Measurements from ENCODE around the gene KRTAP10-7.
A peak's percentile ranks its signal among the peaks of the same experiment; 100 is the strongest.

The KRTAP10-7 gene

DNA sequence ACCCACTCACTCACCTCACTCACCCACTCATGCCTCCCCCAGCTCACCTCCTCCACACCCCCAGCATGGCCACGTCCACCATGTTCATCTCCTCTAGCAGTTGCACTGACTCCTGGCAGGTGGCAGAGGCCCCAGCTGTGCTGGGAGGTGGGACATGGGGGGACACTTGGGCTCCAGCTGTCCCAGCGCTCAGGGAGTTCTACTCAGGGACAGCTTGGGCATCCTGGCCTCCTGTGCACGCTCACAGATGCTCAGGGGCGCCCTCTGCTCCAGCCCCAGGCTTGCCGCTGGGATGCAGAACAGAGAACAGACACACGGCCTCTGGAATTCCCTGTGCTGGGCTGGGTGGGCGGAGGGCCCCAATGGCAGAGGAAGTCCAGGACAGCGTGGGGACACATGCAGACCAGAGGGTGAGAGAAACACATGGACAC, 16.7 kb downstream of the KRTAP10-7 start:
- TF ChIP-seq CTCF (IDR thresholded peaks at IDR 0.05; ENCODE audit: insufficient read depth, low read length, poor library complexity, severe bottlenecking), result no peak
- no peak for TF ChIP-seq EZH2phosphoT487 (conservative IDR thresholded peaks at IDR 0.05; ENCODE audit: low read length)
- no peaks in the 10 kb centered on the region for H3K27me3 ChIP-seq (ENCODE audit: low read length)

GRCh38 chr21:44618504-44618903, 18.1 kb downstream of the KRTAP10-7 start:
- H3K4me3 ChIP-seq (ENCODE audit: insufficient read depth, low read length, poor library complexity, severe bottlenecking), result no peak overlapping the region
- no peaks in the 10 kb centered on the region for H3K9me2 ChIP-seq (replicated peaks; ENCODE audit: insufficient read depth, low read length)
- H3K9ac ChIP-seq (ENCODE audit: low read length), result no peak overlapping the region
- H3K36me3 ChIP-seq (ENCODE audit: low read length), result no peaks in the 10 kb centered on the region
- H3F3A ChIP-seq (ENCODE audit: insufficient read depth), result no peaks in the 10 kb centered on the region
- H3K27ac ChIP-seq (ENCODE audit: low read depth, low read length), result peak overlapping the region; percentile 10; the same call in 1 of the 2 replicates
- TF ChIP-seq EZH2phosphoT487 (conservative IDR thresholded peaks at IDR 0.05; ENCODE audit: low read length) (no peak), CTCF (IDR thresholded peaks at IDR 0.05; ENCODE audit: insufficient read depth, low read length, poor library complexity, severe bottlenecking) (peak; percentile 13)
- H3K27me3 ChIP-seq (ENCODE audit: low read length), result no peaks in the 10 kb centered on the region
- peak overlapping the region; percentile 55 for H2AFZ ChIP-seq (ENCODE audit: low read depth, low read length, severe bottlenecking)
- no peaks in the 10 kb centered on the region for H4K20me1 ChIP-seq (ENCODE audit: low read depth, low read length)
- H3K9me3 ChIP-seq (ENCODE audit: insufficient read depth, low read length), result no peaks in the 10 kb centered on the region; the same call in 1 of the 2 replicates
- peak overlapping the region; percentile 13 for H3K4me2 ChIP-seq (ENCODE audit: low read depth, low read length, poor library complexity, severe bottlenecking)
- no peaks in the 10 kb centered on the region for H3K79me2 ChIP-seq (ENCODE audit: insufficient read depth, low read length)

More for the DNA sequence above, 16.7 kb downstream of the KRTAP10-7 start:
- Histone ChIP-seq H3K4me2 (ENCODE audit: low read depth, low read length, poor library complexity, severe bottlenecking) (no peak overlapping the region), H3K36me3 (ENCODE audit: low read length) (no peaks in the 10 kb centered on the region), H3K9me2 (replicated peaks; ENCODE audit: insufficient read depth, low read length) (no peaks in the 10 kb centered on the region), H3K9me3 (ENCODE audit: insufficient read depth, low read length) (no peaks in the 10 kb centered on the region; the same call in 1 of the 2 replicates), H4K20me1 (ENCODE audit: low read depth, low read length) (no peaks in the 10 kb centered on the region), H3K4me3 (ENCODE audit: insufficient read depth, low read length, poor library complexity, severe bottlenecking) (no peak overlapping the region), H3K9ac (ENCODE audit: low read length) (no peak overlapping the region), H2AFZ (ENCODE audit: low read depth, low read length, severe bottlenecking) (no peak overlapping the region), H3F3A (ENCODE audit: insufficient read depth) (no peaks in the 10 kb centered on the region), H3K27ac (ENCODE audit: low read depth, low read length) (no peak overlapping the region), H3K79me2 (ENCODE audit: insufficient read depth, low read length) (no peaks in the 10 kb centered on the region)

- no peaks in the 10 kb centered on the region for H3K36me3 ChIP-seq (ENCODE audit: low read length)
- peak overlapping the region; percentile 10; the same call in 1 of the 2 replicates for H3K27ac ChIP-seq (ENCODE audit: low read depth, low read length)
- H3K79me2 ChIP-seq (ENCODE audit: insufficient read depth, low read length), result no peaks in the 10 kb centered on the region
- H4K20me1 ChIP-seq (ENCODE audit: low read depth, low read length), result no peaks in the 10 kb centered on the region
- H3K9me2 ChIP-seq (replicated peaks; ENCODE audit: insufficient read depth, low read length), result no peaks in the 10 kb centered on the region
- peak overlapping the region; percentile 13 for H3K4me2 ChIP-seq (ENCODE audit: low read depth, low read length, poor library complexity, severe bottlenecking)
- peak overlapping the region; percentile 55 for H2AFZ ChIP-seq (ENCODE audit: low read depth, low read length, severe bottlenecking)
- peaks cover under 1% of the 10 kb centered on the region; the same call in 1 of the 2 replicates for H3K9me3 ChIP-seq (ENCODE audit: insufficient read depth, low read length)
- H3K27me3 ChIP-seq (ENCODE audit: low read length), result no peaks in the 10 kb centered on the region
- no peak for TF ChIP-seq EZH2phosphoT487 (conservative IDR thresholded peaks at IDR 0.05; ENCODE audit: low read length)
- H3K9ac ChIP-seq (ENCODE audit: low read length), result no peak overlapping the region
- no peaks in the 10 kb centered on the region for H3F3A ChIP-seq (ENCODE audit: insufficient read depth)
- H3K4me3 ChIP-seq (ENCODE audit: insufficient read depth, low read length, poor library complexity, severe bottlenecking), result no peak overlapping the region
Measured at GRCh38 chr21:44618909-44619308, 18.5 kb downstream of the KRTAP10-7 start.

GRCh38 chr21:44619886-44620285, 19.5 kb downstream of the KRTAP10-7 start:
- TF ChIP-seq EZH2phosphoT487 (conservative IDR thresholded peaks at IDR 0.05; ENCODE audit: low read length) (no peak), CTCF (IDR thresholded peaks at IDR 0.05; ENCODE audit: insufficient read depth, low read length, poor library complexity, severe bottlenecking) (no peak)
- Histone ChIP-seq H3K27ac (ENCODE audit: low read depth, low read length) (no peak overlapping the region), H3K9ac (ENCODE audit: low read length) (no peak overlapping the region), H3K9me3 (ENCODE audit: insufficient read depth, low read length) (peaks cover 10% of the 10 kb centered on the region; the same call in 1 of the 2 replicates), H2AFZ (ENCODE audit: low read depth, low read length, severe bottlenecking) (no peak overlapping the region), H3K36me3 (ENCODE audit: low read length) (no peaks in the 10 kb centered on the region), H3F3A (ENCODE audit: insufficient read depth) (no peaks in the 10 kb centered on the region), H3K27me3 (ENCODE audit: low read length) (no peaks in the 10 kb centered on the region), H3K4me3 (ENCODE audit: insufficient read depth, low read length, poor library complexity, severe bottlenecking) (no peak overlapping the region), H4K20me1 (ENCODE audit: low read depth, low read length) (no peaks in the 10 kb centered on the region), H3K9me2 (replicated peaks; ENCODE audit: insufficient read depth, low read length) (no peaks in the 10 kb centered on the region), H3K4me2 (ENCODE audit: low read depth, low read length, poor library complexity, severe bottlenecking) (no peak overlapping the region), H3K79me2 (ENCODE audit: insufficient read depth, low read length) (no peaks in the 10 kb centered on the region)
